ENCODE results near the gene SLC5A1.
"Not testable (repeated sequence)": the region's sequence is repeated elsewhere in the genome, so short reads cannot be mapped to it uniquely, and the experiment has no call there.

DNA sequence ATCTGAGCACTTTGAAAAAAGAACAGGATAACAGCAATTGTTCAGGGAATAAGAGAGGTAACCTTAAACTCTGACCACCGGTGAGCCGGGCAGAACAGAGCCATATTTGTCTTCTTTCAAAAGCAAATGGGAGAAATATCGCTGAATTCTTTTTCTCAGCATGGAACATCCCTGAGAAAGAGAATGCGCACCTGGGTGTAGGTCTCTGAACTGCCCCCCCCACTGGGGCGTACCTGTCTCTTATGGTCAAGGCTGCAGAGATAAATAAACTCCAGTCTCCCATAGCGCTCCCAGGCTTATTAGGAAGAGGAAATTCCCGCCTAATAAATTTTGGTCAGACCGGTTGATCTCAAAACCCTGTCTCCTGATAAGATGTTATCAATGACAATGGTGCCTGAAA is 104.1 kb downstream of the SLC5A1 start:
- not testable (repeated sequence) for TF ChIP-seq CTCF, EP300, POLR2A (IDR thresholded peaks at IDR 0.05)
